Stimulated activated CD8-positive, alpha-beta memory T cell treated with anti-CD3 and anti-CD28 coated beads, Interleukin-15, amount 100 ng/mL, for 1 hour (primary cell): ENCODE measurements around the gene ANTXR1.

Source experiments
- DNase-seq: peaks from one replicate; pipeline ENCODE4 v3.0.0-alpha.2; 2020; ENCODE audit warnings: low read depth

The ANTXR1 gene

GRCh38 chr2:69134306-69134945, 121.4 kb downstream of the ANTXR1 start:
- DNase-seq: no peak

- DNase-seq: no peak
These were observed 125.3 kb downstream of the ANTXR1 start for GRCh38 chr2:69138247-69138772.

GRCh38 chr2:69138793-69139459, 125.9 kb downstream of the ANTXR1 start:
- DNase-seq: no peak

- DNase-seq: no peak
These were observed 127.0 kb downstream of the ANTXR1 start for GRCh38 chr2:69139778-69140670.

GRCh38 chr2:69141061-69141460, 128.1 kb downstream of the ANTXR1 start:
- no peak for DNase-seq

- no peak for DNase-seq
These were observed 130.9 kb downstream of the ANTXR1 start for GRCh38 chr2:69143748-69144360.

GRCh38 chr2:69145204-69145603, 132.2 kb downstream of the ANTXR1 start:
- DNase-seq: no peak

- no peak for DNase-seq
These were observed 135.0 kb downstream of the ANTXR1 start for GRCh38 chr2:69147841-69148533.

- DNase-seq: no peak
These were observed 136.7 kb downstream of the ANTXR1 start for GRCh38 chr2:69149631-69150215.

GRCh38 chr2:69151931-69152330, 139.0 kb downstream of the ANTXR1 start:
- DNase-seq: no peak

- DNase-seq: no peak
These were observed 140.0 kb downstream of the ANTXR1 start for GRCh38 chr2:69152847-69153583.

GRCh38 chr2:69154106-69154505, 141.1 kb downstream of the ANTXR1 start:
- no peak for DNase-seq

- no peak for DNase-seq
These were observed 143.6 kb downstream of the ANTXR1 start for GRCh38 chr2:69156624-69157023.

GRCh38 chr2:69157441-69157840, 144.5 kb downstream of the ANTXR1 start:
- DNase-seq: no peak

GRCh38 chr2:69159986-69160385, 147.0 kb downstream of the ANTXR1 start:
- no peak for DNase-seq

GRCh38 chr2:69162057-69162456, 149.1 kb downstream of the ANTXR1 start:
- DNase-seq: no peak

- no peak for DNase-seq
These were observed 150.1 kb downstream of the ANTXR1 start for GRCh38 chr2:69163109-69163508.

- no peak for DNase-seq
These were observed 150.6 kb downstream of the ANTXR1 start for GRCh38 chr2:69163556-69163955.

- no peak for DNase-seq
These were observed 151.2 kb downstream of the ANTXR1 start for GRCh38 chr2:69164061-69164778.
